Ascending aorta (tissue), 2 donors: Measurements from ENCODE around the gene CLMP. TPM values are rescaled to one million over a fixed set of nuclear protein-coding genes. Genes with fewer than 3 reads are reported as not detected.
"Not testable (repeated sequence)": the region's sequence is repeated elsewhere in the genome, so short reads cannot be mapped to it uniquely, and the experiment has no call there.

Experiments
- DNase-seq, 2 donors: peaks; one replicate each; pipeline ENCODE4 v3.0.0-alpha.2; 2019; ENCODE audit warnings: low spot score in 2 of 2
- H3K27ac ChIP-seq, 2 donors: fragments of 200-600 bp; sonication (generic); one replicate each; pipeline ENCODE4 v1.5.1; 2016 to 2017; ENCODE audit warnings: mild to moderate bottlenecking in 1 of 2
- H3K27me3 ChIP-seq: fragments of 200-600 bp; sonication (generic); one replicate; pipeline ENCODE4 v1.5.1; 2017
- H3K36me3 ChIP-seq, 2 donors: fragments of 200-600 bp; sonication (generic); one replicate each; pipeline ENCODE4 v1.5.1; 2016
- H3K4me1 ChIP-seq, 2 donors: fragments of 200-600 bp; sonication (generic); one replicate each; pipeline ENCODE4 v1.5.1; 2016 to 2017; ENCODE audit warnings: mild to moderate bottlenecking in 1 of 2
- H3K4me3 ChIP-seq, 2 donors: fragments of 200-600 bp; sonication (generic); one replicate each; pipeline ENCODE4 v1.5.1; 2016 to 2017; ENCODE audit warnings: mild to moderate bottlenecking in 1 of 2
- H3K9me3 ChIP-seq, 2 donors: fragments of 200-600 bp; sonication (generic); one replicate each; pipeline ENCODE4 v1.5.1; 2016
- CTCF ChIP-seq, 3 experiments: fragments of 200-600 bp in 2 of 3; fragments of 450-650 bp in 1 of 3; sonication (generic) in 2 of 3; IDR thresholded peaks; one replicate each; pipeline ENCODE4 v1.5.1; 2016 to 2019; ENCODE audit warnings: antibody characterized with exemption in 3 of 3, mild to moderate bottlenecking in 1 of 3, moderate library complexity in 1 of 3
- intact Hi-C: fragments of 100-400 bp; cut with DNase I; formaldehyde crosslinking; loops from one replicate; pipeline ENCODE4 v1.15.1; 2023
- total RNA-seq: library from RNA; depleted of rRNA; stranded (reverse); fragments of >200 nt; gene quantifications from one replicate; pipeline ENCODE4 v1.1.0, GENCODE V29; 2016

Gene CLMP
- total RNA-seq, 1 donor from 2014 or later: 70.6 TPM

- peak overlapping the region in 1 of 2 donors; percentile 87 for H3K27ac ChIP-seq
- no peak for DNase-seq
- H3K9me3 ChIP-seq: no peaks in the 10 kb centered on the region
- TF ChIP-seq CTCF (IDR thresholded peaks at IDR 0.05): no peak
- peaks cover 3 to 28% of the 10 kb centered on the region in 2 donors for H3K4me1 ChIP-seq
- H3K27me3 ChIP-seq: no peaks in the 10 kb centered on the region
- no peak overlapping the region for H3K4me3 ChIP-seq
- intact Hi-C loops: loop anchor here (10.0 kb wide), 1 partner anchor 944 kb away; no protein-coding TSS in a partner anchor
- H3K36me3 ChIP-seq: no peaks in the 10 kb centered on the region
These were observed 55.8 kb downstream of the CLMP start for GRCh38 chr11:123139206-123139605.

- peaks cover 3 to 41% of the 10 kb centered on the region in 2 donors for H3K4me1 ChIP-seq
- peak; percentile 42 to 94 for DNase-seq
- peak overlapping the region; percentile 29 to 56 for H3K4me3 ChIP-seq
- no peaks in the 10 kb centered on the region for H3K9me3 ChIP-seq
- TF ChIP-seq CTCF (IDR thresholded peaks at IDR 0.05): peak in 1 of 3 experiments; percentile 16
- peak overlapping the region in 1 of 2 donors; percentile 87 for H3K27ac ChIP-seq
- no peaks in the 10 kb centered on the region for H3K36me3 ChIP-seq
- H3K27me3 ChIP-seq: no peaks in the 10 kb centered on the region
- intact Hi-C loops: loop anchor here (2.0 to 10.0 kb wide), 3 partner anchors 19 to 943 kb away; no protein-coding TSS in a partner anchor
These were observed 57.4 kb downstream of the CLMP start for GRCh38 chr11:123137431-123138224.

GRCh38 chr11:123135863-123136446, 59.1 kb downstream of the CLMP start:
- H3K4me3 ChIP-seq: peak overlapping the region in 1 of 2 donors; percentile 10
- DNase-seq: peak in 1 of 2 donors; percentile 69
- H3K27me3 ChIP-seq: no peaks in the 10 kb centered on the region
- intact Hi-C loops: loop anchor here (2.0 to 10.0 kb wide), 3 partner anchors 17 to 941 kb away; no protein-coding TSS in a partner anchor
- peak overlapping the region in 1 of 2 donors; percentile 87 for H3K27ac ChIP-seq
- peaks cover 3 to 54% of the 10 kb centered on the region in 2 donors for H3K4me1 ChIP-seq
- TF ChIP-seq CTCF (IDR thresholded peaks at IDR 0.05): no peak
- no peaks in the 10 kb centered on the region for H3K36me3 ChIP-seq
- H3K9me3 ChIP-seq: no peaks in the 10 kb centered on the region

GRCh38 chr11:123132881-123133280, 62.2 kb downstream of the CLMP start:
- Histone ChIP-seq H3K4me3 (no peak overlapping the region), H3K9me3 (no peaks in the 10 kb centered on the region), H3K4me1 (peaks cover 3 to 57% of the 10 kb centered on the region in 2 donors), H3K36me3 (no peaks in the 10 kb centered on the region), H3K27ac (peak overlapping the region in 1 of 2 donors; percentile 87), H3K27me3 (no peaks in the 10 kb centered on the region)
- DNase-seq: no peak
- TF ChIP-seq CTCF (IDR thresholded peaks at IDR 0.05): no peak
- intact Hi-C loops: loop anchor here (10.0 kb wide), 1 partner anchor 938 kb away; no protein-coding TSS in a partner anchor

- not testable (repeated sequence) for H3K9me3 ChIP-seq, H3K4me3 ChIP-seq, H3K27me3 ChIP-seq, H3K36me3 ChIP-seq
- H3K27ac ChIP-seq: peak overlapping the region in 1 of 2 donors; percentile 87
- DNase-seq: peak; percentile 59 to 90
- intact Hi-C loops: loop anchor here (10.0 kb wide), 1 partner anchor 937 kb away; no protein-coding TSS in a partner anchor
- H3K4me1 ChIP-seq: peaks cover 3 to 51% of the 10 kb centered on the region in 2 donors
These were observed 62.8 kb downstream of the CLMP start for GRCh38 chr11:123132034-123132766.
